HUES64 (cell line): ENCODE data around the gene ZNF184.

Experiments used
- H3K27ac ChIP-seq: 2 replicates; pipeline ENCODE4 v1.7.0; 2013; ENCODE audit warnings: low read depth, low read length, inconsistent platforms
- H3K27me3 ChIP-seq: 2 replicates; pipeline ENCODE4 v1.6.1; 2013; ENCODE audit warnings: mild to moderate bottlenecking, low read length; ENCODE audit not compliant: insufficient read depth
- H3K36me3 ChIP-seq: 2 replicates; pipeline ENCODE4 v1.6.1; 2013; ENCODE audit warnings: mild to moderate bottlenecking, low read length; ENCODE audit not compliant: insufficient read depth
- H3K4me1 ChIP-seq: 2 replicates; pipeline ENCODE4 v1.6.1; 2013; ENCODE audit warnings: mild to moderate bottlenecking, low read length, moderate library complexity; ENCODE audit not compliant: insufficient read depth
- H3K4me3 ChIP-seq: 2 replicates; pipeline ENCODE4 v1.5.1; 2013; ENCODE audit warnings: mild to moderate bottlenecking, low read length, moderate library complexity
- H3K9ac ChIP-seq: 2 replicates; pipeline ENCODE4 v1.6.1; 2013; ENCODE audit warnings: mild to moderate bottlenecking, low read depth, low read length
- H3K9me3 ChIP-seq: 2 replicates; pipeline ENCODE4 v1.6.1; 2013; ENCODE audit warnings: low read depth, low read length; ENCODE audit not compliant: insufficient read depth
- WGBS: fragments of 150-250, 120-280 bp; methylation state at CpG from one replicate; pipeline ENCODE4 v1.1.7; 2013; ENCODE audit warnings: missing lambda C conversion rate; 5-methylcytosine and 5-hydroxymethylcytosine counted together

The ZNF184 gene

DNA sequence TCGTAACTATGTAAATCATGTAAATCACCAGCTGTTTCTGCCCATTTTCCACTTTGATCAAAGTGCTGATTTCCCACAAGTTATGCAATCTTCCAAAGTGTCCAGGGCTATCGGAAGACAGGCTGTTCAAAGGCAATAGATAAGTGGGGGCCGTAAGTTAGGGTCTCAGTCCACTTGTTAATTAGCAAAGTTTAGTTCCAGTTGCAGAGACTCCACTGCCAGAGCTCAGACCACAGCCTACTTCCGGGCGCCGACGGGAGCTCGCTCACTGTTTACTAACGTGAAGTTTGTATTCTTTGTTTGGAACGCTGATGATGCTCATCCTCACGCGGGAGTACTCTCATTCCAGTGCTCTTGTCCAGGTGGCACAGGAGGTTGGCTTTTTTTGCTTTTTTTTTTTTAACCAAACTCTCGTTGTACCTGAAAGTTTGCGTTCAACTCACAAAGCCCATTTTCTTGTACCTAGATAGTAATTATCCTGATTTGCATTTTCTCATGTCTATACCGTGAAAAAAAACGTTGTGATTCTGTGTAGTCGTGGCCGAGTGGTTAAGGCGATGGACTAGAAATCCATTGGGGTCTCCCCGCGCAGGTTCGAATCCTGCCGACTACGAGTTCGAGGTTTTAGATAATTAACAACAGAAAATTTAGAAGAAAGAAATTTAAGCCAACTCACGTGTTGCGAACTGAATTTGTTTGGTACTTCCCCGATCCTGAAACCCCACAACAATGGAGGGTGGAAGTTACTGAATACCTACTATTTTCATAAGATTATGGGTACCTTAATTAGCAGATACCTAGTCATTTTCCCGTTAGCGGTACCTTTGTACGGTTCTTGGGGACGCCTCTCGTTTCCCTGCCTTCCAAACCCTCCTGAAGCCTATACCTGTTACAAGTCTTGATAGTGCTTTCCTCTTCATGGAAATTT is 29.9 kb upstream of the ZNF184 start:
- Histone ChIP-seq H3K27me3 (peaks cover 10% of the 10 kb centered on the region; the same call in 1 of the 2 replicates), H3K9me3 (no peaks in the 10 kb centered on the region), H3K4me3 (peak overlapping the region; percentile 75), H3K9ac (peak overlapping the region; percentile 61), H3K27ac (peak overlapping the region; percentile 9; the same call in 1 of the 2 replicates), H3K36me3 (no peaks in the 10 kb centered on the region), H3K4me1 (no peaks in the 10 kb centered on the region)
- 2% methylated on average over 26 of the region's 33 CpGs for WGBS

DNA sequence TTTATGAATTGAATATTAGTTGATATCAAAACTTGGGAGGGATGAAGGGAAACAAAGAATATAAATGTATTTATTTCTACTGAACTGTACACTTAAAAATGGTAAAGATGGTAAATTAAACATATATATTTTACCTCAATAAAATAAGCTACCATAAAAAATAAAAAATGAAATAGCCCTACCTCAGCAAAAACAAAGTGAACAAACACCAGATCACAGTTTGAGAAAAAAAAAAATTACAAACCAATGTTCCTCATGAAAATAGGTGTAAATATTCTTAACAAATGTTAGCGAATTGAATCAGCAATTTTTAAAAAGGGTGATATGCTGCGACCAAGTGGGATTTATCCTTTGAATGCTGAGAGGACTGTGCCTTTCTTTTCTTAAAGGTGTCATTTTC is 28.3 kb upstream of the ZNF184 start:
- Histone ChIP-seq H3K4me3 (no peak overlapping the region), H3K27ac (no peak overlapping the region), H3K27me3 (peaks cover 3% of the 10 kb centered on the region; the same call in 1 of the 2 replicates), H3K4me1 (no peaks in the 10 kb centered on the region), H3K9ac (no peak overlapping the region), H3K36me3 (no peaks in the 10 kb centered on the region), H3K9me3 (no peaks in the 10 kb centered on the region)
- 89% methylated on average over 2 of the region's 2 CpGs for WGBS

DNA sequence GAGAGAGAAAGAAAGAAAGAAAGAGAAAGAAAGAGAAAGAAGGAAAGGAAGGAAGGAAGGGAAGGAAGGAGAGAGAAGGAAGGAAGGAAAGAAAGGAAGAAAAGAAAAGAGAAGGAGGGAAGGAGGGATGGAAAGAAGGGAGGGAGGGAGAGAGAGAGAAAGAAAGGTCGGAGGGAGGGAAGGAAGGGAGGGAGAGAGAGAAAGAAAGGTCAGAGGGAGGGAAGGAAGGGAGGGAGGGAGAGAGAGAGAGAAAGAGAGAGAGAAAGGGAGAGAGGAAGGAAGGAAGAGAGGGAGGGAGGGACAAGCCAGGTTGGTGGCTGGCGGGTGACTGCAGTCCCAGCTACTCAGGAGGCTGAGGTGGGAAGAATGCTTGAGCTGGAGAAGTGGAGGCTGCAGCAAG is 27.3 kb upstream of the ZNF184 start:
- peak overlapping the region; percentile 43 for H3K4me3 ChIP-seq
- WGBS, result 5% methylated on average over 2 of the region's 2 CpGs

DNA sequence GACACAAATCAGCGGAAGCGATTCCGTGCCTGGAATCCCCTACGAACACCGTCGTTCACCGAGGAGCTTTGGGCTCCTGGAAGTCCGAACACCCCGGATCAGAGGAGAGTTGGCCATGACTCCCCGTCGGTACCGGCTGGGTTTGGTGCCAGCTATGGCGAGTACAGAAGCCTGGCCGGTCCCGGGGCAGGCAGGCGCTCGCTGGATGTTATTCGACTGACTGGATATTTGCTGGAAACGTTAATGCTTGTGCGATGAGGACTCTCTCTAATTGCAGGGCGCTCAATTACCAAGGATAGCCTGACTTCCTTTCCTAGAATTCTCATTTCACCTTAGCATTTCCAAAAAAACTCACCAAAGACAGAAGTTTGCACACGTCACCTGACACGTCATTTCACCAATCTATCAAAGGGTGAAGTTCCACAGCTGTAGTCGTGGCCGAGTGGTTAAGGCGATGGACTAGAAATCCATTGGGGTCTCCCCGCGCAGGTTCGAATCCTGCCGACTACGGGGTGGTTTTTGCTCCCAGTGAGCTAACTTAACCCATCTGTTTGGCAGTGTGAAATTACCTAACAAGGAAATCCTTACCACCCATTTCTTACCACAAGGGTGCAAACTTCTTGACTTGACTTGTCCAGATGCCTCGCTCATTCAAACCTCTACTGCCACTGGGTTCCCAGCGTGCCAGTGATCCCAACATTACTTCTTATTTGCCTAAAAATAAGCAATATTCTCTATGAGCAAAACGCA is 22.7 kb upstream of the ZNF184 start:
- WGBS, result under 1% methylated on average over 34 of the region's 34 CpGs
- Histone ChIP-seq H3K27ac (no peak overlapping the region; the same call in 1 of the 2 replicates), H3K9ac (peak overlapping the region; percentile 59; the same call in 1 of the 2 replicates)

More for the DNA sequence above, 27.3 kb upstream of the ZNF184 start:
- no peak overlapping the region for H3K9ac ChIP-seq
- peaks cover 5% of the 10 kb centered on the region; the same call in 1 of the 2 replicates for H3K27me3 ChIP-seq
- H3K36me3 ChIP-seq, result no peaks in the 10 kb centered on the region
- H3K4me1 ChIP-seq, result no peaks in the 10 kb centered on the region
- H3K9me3 ChIP-seq, result no peaks in the 10 kb centered on the region
- H3K27ac ChIP-seq, result no peak overlapping the region

DNA sequence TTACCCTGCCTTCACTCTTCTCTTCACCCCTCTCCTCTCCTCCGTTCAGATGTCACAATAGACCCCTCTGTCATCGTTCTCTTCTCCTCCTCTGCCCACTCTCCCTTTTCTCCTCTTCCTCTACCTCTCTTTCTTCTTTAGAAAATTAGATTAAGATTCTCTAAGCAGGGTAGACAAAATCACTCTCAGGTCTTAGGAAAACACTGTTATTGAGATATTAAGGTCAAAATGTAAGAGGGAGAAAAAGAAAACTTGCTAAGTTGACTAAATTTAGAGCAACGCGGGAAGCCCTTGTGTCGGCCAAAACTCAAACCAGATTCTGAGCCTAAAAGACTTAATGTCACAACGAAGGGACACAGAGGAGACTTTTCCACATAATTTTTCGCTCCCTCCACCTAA is 22.1 kb upstream of the ZNF184 start:
- Histone ChIP-seq H3K27me3 (peaks cover 22% of the 10 kb centered on the region), H3K4me3 (peak overlapping the region; percentile 75), H3K36me3 (no peaks in the 10 kb centered on the region), H3K27ac (no peak overlapping the region), H3K9me3 (no peaks in the 10 kb centered on the region), H3K4me1 (0 out of 2 replicates have a peak, but pooled peaks cover 5% of the 10 kb centered on the region), H3K9ac (peak overlapping the region; percentile 59; the same call in 1 of the 2 replicates)
- 1% methylated on average over 7 of the region's 7 CpGs for WGBS

More for the DNA sequence above, 22.7 kb upstream of the ZNF184 start:
- H3K36me3 ChIP-seq, result no peaks in the 10 kb centered on the region
- H3K4me1 ChIP-seq, result 0 out of 2 replicates have a peak, but pooled peaks cover 5% of the 10 kb centered on the region
- no peaks in the 10 kb centered on the region for H3K9me3 ChIP-seq
- peak overlapping the region; percentile 75 for H3K4me3 ChIP-seq
- peaks cover 22% of the 10 kb centered on the region for H3K27me3 ChIP-seq

DNA sequence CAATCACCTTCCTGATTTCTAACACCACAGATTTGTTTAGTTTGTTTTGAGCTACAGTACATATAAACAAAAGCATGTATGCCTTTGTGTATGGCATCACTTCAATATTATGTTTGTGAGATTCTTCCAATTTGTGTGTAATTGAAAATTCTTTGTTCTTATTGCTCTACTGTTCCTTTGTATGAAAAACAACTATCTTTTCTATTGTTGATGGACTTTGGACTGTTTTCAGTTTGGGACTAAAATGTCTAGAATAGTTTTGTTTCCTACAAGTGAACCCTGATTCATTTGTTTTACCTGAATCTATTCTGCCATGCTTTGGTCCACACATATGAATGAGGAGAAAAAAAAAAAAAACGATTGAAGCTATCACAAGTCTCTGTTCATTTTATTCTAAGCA is 21.2 kb upstream of the ZNF184 start:
- Histone ChIP-seq H3K9me3 (no peaks in the 10 kb centered on the region), H3K27me3 (peaks cover 22% of the 10 kb centered on the region), H3K27ac (no peak overlapping the region), H3K4me1 (0 out of 2 replicates have a peak, but pooled peaks cover 5% of the 10 kb centered on the region), H3K9ac (no peak overlapping the region), H3K4me3 (no peak overlapping the region), H3K36me3 (no peaks in the 10 kb centered on the region)
- WGBS, result no CpG with 5 or more reads among the region's 1 CpG

DNA sequence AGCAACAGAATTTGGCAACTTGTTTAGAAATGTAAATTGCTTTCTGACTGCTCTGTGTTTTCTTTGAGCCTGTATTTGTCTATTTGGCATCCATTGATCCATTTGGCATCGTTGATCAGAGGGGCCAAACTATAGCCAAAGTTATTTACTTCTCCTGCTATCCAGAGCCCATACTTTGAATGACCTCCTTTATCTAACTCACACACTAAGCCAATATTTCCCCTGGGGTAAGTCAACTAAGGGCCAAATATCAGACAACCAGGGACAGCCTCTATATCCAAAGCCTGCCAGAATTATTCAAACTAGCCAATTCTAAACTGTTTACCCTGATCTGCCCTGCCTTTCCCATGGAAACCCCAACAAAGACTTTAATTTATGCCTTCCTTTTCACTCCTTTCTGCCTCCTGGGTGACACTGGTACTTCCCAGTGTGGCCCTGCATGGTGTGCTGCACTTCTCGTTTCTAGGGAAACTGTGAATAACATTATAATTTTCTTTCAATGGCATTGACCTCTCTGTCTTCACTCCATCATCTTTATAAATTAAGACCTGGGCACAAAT is 19.8 kb upstream of the ZNF184 start:
- WGBS, result 89% methylated on average over 2 of the region's 2 CpGs
- no peaks in the 10 kb centered on the region for H3K36me3 ChIP-seq
- no peak overlapping the region for H3K9ac ChIP-seq
- H3K4me1 ChIP-seq, result 0 out of 2 replicates have a peak, but pooled peaks cover 5% of the 10 kb centered on the region
- peaks cover 19% of the 10 kb centered on the region for H3K27me3 ChIP-seq
- no peaks in the 10 kb centered on the region for H3K9me3 ChIP-seq
- no peak overlapping the region for H3K27ac ChIP-seq
- no peak overlapping the region for H3K4me3 ChIP-seq

DNA sequence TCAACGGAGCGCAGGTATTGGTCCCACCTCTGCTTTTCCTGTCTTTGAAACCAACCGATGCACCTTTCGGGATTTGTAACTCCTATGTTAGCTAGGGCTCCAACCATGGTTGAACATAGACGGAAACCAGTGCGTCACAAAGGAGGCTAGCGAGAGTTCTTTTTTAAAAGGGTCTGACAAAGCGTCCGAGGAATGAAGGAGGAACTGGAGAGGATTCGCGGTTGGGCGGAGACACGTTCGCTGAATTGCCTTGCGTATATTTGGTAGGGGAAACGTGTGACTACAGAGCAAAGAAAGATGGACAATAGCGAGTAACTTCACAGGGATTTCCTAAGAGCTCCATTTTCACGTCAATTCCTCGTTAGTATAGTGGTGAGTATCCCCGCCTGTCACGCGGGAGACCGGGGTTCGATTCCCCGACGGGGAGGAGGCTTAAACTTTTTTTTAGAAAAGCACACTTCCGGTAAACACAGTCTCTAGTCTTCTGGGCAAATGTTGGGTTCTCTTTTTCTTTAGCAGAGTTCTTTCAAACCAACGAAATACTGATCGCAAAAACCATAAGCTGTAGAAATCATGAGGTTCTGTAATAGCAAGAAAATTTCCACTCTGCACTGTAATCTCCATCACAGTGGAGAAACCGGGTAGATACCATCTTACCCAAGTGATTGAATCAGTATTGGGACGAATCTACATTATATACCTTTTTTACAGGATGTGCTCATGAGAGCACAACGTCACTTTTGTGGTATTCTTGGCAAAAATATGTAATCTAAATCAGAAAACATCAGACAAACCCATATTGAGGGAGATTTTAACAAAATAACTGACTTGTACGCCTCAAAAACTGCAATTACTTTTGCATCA is 6.6 kb upstream of the ZNF184 start:
- Histone ChIP-seq H3K4me3 (peak overlapping the region; percentile 88), H3K27ac (no peak overlapping the region; the same call in 1 of the 2 replicates), H3K4me1 (peaks cover 8% of the 10 kb centered on the region), H3K36me3 (no peaks in the 10 kb centered on the region), H3K9me3 (no peaks in the 10 kb centered on the region), H3K27me3 (peaks cover 13% of the 10 kb centered on the region), H3K9ac (peak overlapping the region; percentile 51)
- 2% methylated on average over 32 of the region's 33 CpGs for WGBS

DNA sequence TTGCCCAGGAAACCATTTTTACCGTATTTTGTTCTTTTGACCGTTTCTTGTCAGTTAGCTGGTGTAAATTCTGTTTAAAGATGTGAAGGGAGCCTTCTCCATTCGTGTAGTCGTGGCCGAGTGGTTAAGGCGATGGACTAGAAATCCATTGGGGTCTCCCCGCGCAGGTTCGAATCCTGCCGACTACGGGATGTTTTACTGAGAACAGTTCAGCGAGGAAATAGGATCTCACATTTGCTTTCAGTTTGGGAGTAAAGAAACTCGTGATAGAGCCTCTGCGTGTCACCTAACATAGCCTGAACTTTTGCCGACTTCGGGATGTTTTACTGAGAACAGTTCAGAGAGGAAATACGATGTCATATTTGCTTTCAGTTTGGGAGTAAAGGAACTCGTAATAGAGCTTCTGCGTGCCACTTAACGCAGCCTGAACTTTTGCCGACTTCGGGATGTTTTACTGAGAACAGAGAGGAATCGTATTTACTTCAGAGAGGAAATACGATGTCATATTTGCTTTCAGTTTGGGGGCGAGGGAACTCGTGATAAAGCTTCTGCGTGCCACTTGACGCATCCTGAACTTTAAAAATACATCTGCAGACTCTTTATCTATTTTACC is 5.9 kb upstream of the ZNF184 start:
- Histone ChIP-seq H3K36me3 (no peaks in the 10 kb centered on the region), H3K27ac (no peak overlapping the region; the same call in 1 of the 2 replicates), H3K4me1 (peaks cover 8% of the 10 kb centered on the region), H3K9ac (peak overlapping the region; percentile 51), H3K27me3 (peaks cover 13% of the 10 kb centered on the region), H3K4me3 (peak overlapping the region; percentile 88), H3K9me3 (no peaks in the 10 kb centered on the region)
- WGBS, result under 1% methylated on average over 28 of the region's 28 CpGs
